ENCODE data around the gene PPP1R27. TPM values are rescaled to one million over a fixed set of nuclear protein-coding genes. Genes with fewer than 3 reads are reported as not detected.

The PPP1R27 gene
- total RNA-seq, 4 donors from 2014 or later = not detected

GRCh38 chr17:81852237-81852636, 17.4 kb upstream of the PPP1R27 start:
- Histone ChIP-seq H3K36me3 (peaks cover 0 to 93% (median 0%) of the 10 kb centered on the region in 3 donors), H3K9me3 (no peaks in the 10 kb centered on the region), H3K27ac (no peak overlapping the region), H3K27me3 (no peaks in the 10 kb centered on the region), H3K4me1 (peaks cover 0 to 23% (median 0%) of the 10 kb centered on the region in 4 donors), H3K4me3 (no peak overlapping the region)
- DNase-seq = no peak
- TF ChIP-seq, protein P1, sequence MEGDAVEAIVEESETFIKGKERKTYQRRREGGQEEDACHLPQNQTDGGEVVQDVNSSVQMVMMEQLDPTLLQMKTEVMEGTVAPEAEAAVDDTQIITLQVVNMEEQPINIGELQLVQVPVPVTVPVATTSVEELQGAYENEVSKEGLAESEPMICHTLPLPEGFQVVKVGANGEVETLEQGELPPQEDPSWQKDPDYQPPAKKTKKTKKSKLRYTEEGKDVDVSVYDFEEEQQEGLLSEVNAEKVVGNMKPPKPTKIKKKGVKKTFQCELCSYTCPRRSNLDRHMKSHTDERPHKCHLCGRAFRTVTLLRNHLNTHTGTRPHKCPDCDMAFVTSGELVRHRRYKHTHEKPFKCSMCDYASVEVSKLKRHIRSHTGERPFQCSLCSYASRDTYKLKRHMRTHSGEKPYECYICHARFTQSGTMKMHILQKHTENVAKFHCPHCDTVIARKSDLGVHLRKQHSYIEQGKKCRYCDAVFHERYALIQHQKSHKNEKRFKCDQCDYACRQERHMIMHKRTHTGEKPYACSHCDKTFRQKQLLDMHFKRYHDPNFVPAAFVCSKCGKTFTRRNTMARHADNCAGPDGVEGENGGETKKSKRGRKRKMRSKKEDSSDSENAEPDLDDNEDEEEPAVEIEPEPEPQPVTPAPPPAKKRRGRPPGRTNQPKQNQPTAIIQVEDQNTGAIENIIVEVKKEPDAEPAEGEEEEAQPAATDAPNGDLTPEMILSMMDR (IDR thresholded peaks at IDR 0.05) = no peak
- no peak for TF ChIP-seq POLR2A (IDR thresholded peaks at IDR 0.05)

DNA sequence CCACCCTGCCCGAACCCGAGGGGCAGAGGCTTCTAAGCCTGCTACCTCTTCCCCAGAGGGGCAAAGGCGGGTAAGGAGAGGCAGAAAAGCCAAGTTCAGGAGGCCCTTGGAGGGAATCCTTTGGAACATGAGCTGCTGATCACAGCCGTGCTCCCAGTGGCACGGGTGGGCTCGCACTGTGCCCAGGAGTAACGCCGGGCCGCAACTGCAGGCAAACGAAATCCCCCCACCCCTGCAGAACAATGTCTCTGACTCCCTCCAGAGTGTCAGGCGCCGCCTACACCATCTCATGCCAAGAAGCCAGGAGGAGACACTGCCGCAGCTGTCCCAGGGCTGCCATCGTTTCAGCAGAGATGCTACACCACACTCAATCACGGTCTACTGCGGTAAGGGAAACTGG, 16.6 kb upstream of the PPP1R27 start:
- H3K4me1 ChIP-seq = peaks cover 0 to 14% (median 0%) of the 10 kb centered on the region in 4 donors
- no peaks in the 10 kb centered on the region for H3K9me3 ChIP-seq
- H3K27ac ChIP-seq = no peak overlapping the region
- H3K36me3 ChIP-seq = peaks cover 0 to 95% (median 0%) of the 10 kb centered on the region in 3 donors
- no peaks in the 10 kb centered on the region for H3K27me3 ChIP-seq
- no peak for TF ChIP-seq POLR2A (IDR thresholded peaks at IDR 0.05)
- TF ChIP-seq, protein P1 (IDR thresholded peaks at IDR 0.05) = no peak
- no peak overlapping the region for H3K4me3 ChIP-seq
- no peak for DNase-seq

- no peak for TF ChIP-seq POLR2A (IDR thresholded peaks at IDR 0.05)
- TF ChIP-seq, protein P1 (IDR thresholded peaks at IDR 0.05) = no peak
- DNase-seq = no peak
- no peaks in the 10 kb centered on the region for H3K27me3 ChIP-seq
- no peak overlapping the region for H3K27ac ChIP-seq
- no peak overlapping the region for H3K4me3 ChIP-seq
- no peaks in the 10 kb centered on the region for H3K9me3 ChIP-seq
- no peaks in the 10 kb centered on the region for H3K4me1 ChIP-seq
- H3K36me3 ChIP-seq = peaks cover 0 to 99% (median 0%) of the 10 kb centered on the region in 3 donors
Measured at GRCh38 chr17:81849457-81849856, 14.6 kb upstream of the PPP1R27 start.

- DNase-seq = no peak
Measured at GRCh38 chr17:81846743-81847689, 12.2 kb upstream of the PPP1R27 start.

DNA sequence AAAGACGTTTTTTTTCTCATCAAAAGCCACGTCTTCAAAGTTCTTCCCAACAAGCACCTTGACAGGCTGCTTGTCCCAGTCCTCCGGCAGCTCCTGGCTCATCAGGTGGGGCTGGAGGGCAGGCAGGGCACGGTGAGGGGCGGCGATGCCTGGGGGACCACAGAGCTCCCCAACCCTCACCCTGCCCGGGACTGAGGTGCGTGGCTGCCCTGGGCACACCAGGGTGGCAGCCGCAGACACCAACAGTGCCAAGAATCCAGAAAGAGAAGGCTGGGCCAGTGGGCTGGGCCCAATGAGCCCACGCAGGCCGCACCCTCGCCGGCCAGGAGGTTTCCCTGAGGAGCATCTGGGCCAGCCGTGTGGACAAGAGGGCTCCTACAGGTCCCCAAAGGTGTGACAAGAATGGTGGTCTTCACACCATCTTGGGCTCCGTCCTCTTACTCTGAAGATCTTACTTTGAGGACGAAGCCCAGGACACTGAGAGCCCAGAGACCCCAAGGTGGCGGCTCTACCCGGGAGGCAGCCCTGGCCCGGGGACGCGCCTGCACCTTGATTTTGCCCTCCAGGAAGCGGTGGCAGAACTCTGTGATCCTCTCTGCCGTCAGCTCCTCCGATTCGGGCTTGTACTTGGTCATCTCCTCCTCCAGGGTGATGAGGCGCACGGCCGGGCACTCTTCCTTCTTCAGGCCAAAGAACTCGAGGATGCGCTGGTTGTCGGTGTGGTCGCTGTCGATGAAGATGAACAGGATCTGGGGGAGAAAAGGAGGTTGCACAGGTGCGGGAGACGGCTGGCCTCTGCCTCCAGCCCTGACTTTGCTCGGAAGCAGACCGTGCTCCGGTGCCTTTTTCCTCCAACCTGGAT, 11.3 kb upstream of the PPP1R27 start:
- TF ChIP-seq, protein P1 (IDR thresholded peaks at IDR 0.05) = no peak
- TF ChIP-seq POLR2A (IDR thresholded peaks at IDR 0.05) = no peak
- Histone ChIP-seq H3K27ac (no peak overlapping the region), H3K36me3 (peaks cover 0 to 87% (median 0%) of the 10 kb centered on the region in 3 donors), H3K4me1 (no peaks in the 10 kb centered on the region), H3K27me3 (no peaks in the 10 kb centered on the region), H3K4me3 (no peak overlapping the region), H3K9me3 (no peaks in the 10 kb centered on the region)
- no peak for DNase-seq

More at GRCh38 chr17:81846743-81847689, 12.2 kb upstream of the PPP1R27 start:
- Histone ChIP-seq H3K27me3 (no peaks in the 10 kb centered on the region), H3K4me3 (no peak overlapping the region), H3K9me3 (no peaks in the 10 kb centered on the region), H3K4me1 (no peaks in the 10 kb centered on the region), H3K36me3 (peaks cover 0 to 96% (median 0%) of the 10 kb centered on the region in 3 donors), H3K27ac (no peak overlapping the region)
- TF ChIP-seq, protein P1 (IDR thresholded peaks at IDR 0.05) = no peak
- TF ChIP-seq POLR2A (IDR thresholded peaks at IDR 0.05) = no peak
